OCI-LY7 (cell line): ENCODE results near the gene CUZD1. TPM values are rescaled to one million over a fixed set of nuclear protein-coding genes. Genes with fewer than 3 reads are reported as not detected.
"Not testable (repeated sequence)": the region's sequence is repeated elsewhere in the genome, so short reads cannot be mapped to it uniquely, and the experiment has no call there.

ENCODE experiments used
- BruUV-seq: library from RNA; stranded (reverse); fragments of 400-500 nt; replicated peaks from 2 replicates; lab custom pipeline; 2021; lab: Mats Ljungman, UMichigan
- CTCF ChIA-PET: fragments of 300-600 bp; sonication (Branson Sonifier 250); formaldehyde crosslinking; loops from one replicate; lab custom pipeline; 2022; ENCODE audit warnings: antibody characterized with exemption; ENCODE audit not compliant: unreplicated experiment; lab: Charles Lee
- POLR2A ChIA-PET: fragments of 300-600 bp; sonication (Branson Sonifier 250); formaldehyde crosslinking; loops from one replicate; lab custom pipeline; 2022; ENCODE audit warnings: antibody characterized with exemption; lab: Charles Lee
- DNase-seq: peaks from one replicate; pipeline ENCODE4 v3.0.0-alpha.2; 2015; ENCODE audit warnings: low spot score
- H2AFZ ChIP-seq: fragments of 200-600 bp; sonication (generic), shearing (Covaris generic); 2 replicates; pipeline ENCODE4 v1.6.1; 2014; ENCODE audit warnings: mild to moderate bottlenecking, antibody characterized with exemption, low read length, moderate library complexity
- H3K27ac ChIP-seq: fragments of 200-600 bp; sonication (generic); 2 replicates; pipeline ENCODE4 v1.5.1; 2014; ENCODE audit warnings: mixed run types, low read depth, mild to moderate bottlenecking, moderate library complexity, low read length, inconsistent platforms; ENCODE audit not compliant: poor library complexity, severe bottlenecking
- H3K36me3 ChIP-seq: fragments of 200-600 bp; sonication (generic); 2 replicates; pipeline ENCODE4 v1.6.1; 2014; ENCODE audit warnings: mild to moderate bottlenecking, antibody characterized with exemption, low read length, moderate library complexity, mixed read lengths; ENCODE audit not compliant: insufficient read depth
- H3K4me1 ChIP-seq: fragments of 200-600 bp; sonication (generic); 2 replicates; pipeline ENCODE4 v1.5.1; 2014; ENCODE audit warnings: mild to moderate bottlenecking, low read length; ENCODE audit not compliant: insufficient read depth, poor library complexity, severe bottlenecking
- H3K4me2 ChIP-seq: fragments of 200-600 bp; sonication (generic); 2 replicates; pipeline ENCODE4 v1.6.1; 2014; ENCODE audit warnings: mild to moderate bottlenecking, low read length
- H3K4me3 ChIP-seq: fragments of 200-600 bp; sonication (generic); 2 replicates; pipeline ENCODE4 v1.5.1; 2014; ENCODE audit warnings: mild to moderate bottlenecking, low read depth, low read length; ENCODE audit not compliant: poor library complexity, severe bottlenecking
- H3K79me2 ChIP-seq: fragments of 200-600 bp; sonication (generic); 2 replicates; pipeline ENCODE4 v1.6.1; 2016; ENCODE audit warnings: low read depth, mild to moderate bottlenecking, low read length, moderate library complexity, mixed read lengths; ENCODE audit not compliant: insufficient read depth
- H3K9me2 ChIP-seq: fragments of 200-600 bp; sonication (generic); 2 replicates; pipeline ENCODE4 v1.6.1; 2016; ENCODE audit warnings: mild to moderate bottlenecking, low read length, mixed read lengths; ENCODE audit not compliant: insufficient read depth
- H3K9me3 ChIP-seq: fragments of 200-600 bp; sonication (generic); 2 replicates; pipeline ENCODE4 v1.6.1; 2014; ENCODE audit warnings: mild to moderate bottlenecking, mixed run types, low read length, mixed read lengths
- H4K20me1 ChIP-seq: fragments of 200-600 bp; sonication (generic); 2 replicates; pipeline ENCODE4 v1.6.1; 2014; ENCODE audit warnings: mild to moderate bottlenecking, antibody characterized with exemption, low read length, moderate library complexity, mixed read lengths; ENCODE audit not compliant: insufficient read depth
- CTCF ChIP-seq: fragments of 200-600 bp; sonication (generic); conservative IDR thresholded peaks from 2 replicates; pipeline ENCODE4 v1.5.1; 2014; ENCODE audit warnings: mild to moderate bottlenecking, antibody characterized with exemption, low read length, moderate library complexity, mixed read lengths
- EZH2phosphoT487 ChIP-seq: fragments of 200-600 bp; sonication (generic); IDR thresholded peaks from 2 replicates; pipeline ENCODE4 v1.6.1; 2018; ENCODE audit warnings: low read depth, borderline replicate concordance, mild to moderate bottlenecking, mixed run types, antibody characterized with exemption, low read length, moderate library complexity, mixed read lengths
- intact Hi-C: fragments of 100-400 bp; cut with micrococcal nuclease; formaldehyde crosslinking; loops from one replicate; pipeline ENCODE4 v1.10.0; 2022; ENCODE audit not compliant: unreplicated experiment
- total RNA-seq, 2 experiments: library from RNA; depleted of rRNA in 1 of 2; stranded (reverse); fragments of >200 nt in 1 of 2; shearing (Covaris generic) in 1 of 2; gene quantifications; 2 replicates each; pipeline ENCODE4 v1.2.3, GENCODE V29; 2014 to 2022

CUZD1 gene
- total RNA-seq, 2 experiments from 2014 or later: 1.0 to 1.1 TPM

GRCh38 chr10:122859527-122859926, 13.9 kb upstream of the CUZD1 start:
- Histone ChIP-seq H3K9me2 (no peaks in the 10 kb centered on the region), H3K36me3 (peaks cover under 1% of the 10 kb centered on the region; the same call in 1 of the 2 replicates), H3K9me3 (no peaks in the 10 kb centered on the region), H2AFZ (no peak overlapping the region), H4K20me1 (0 out of 2 replicates have a peak, but pooled peaks cover 4% of the 10 kb centered on the region), H3K79me2 (no peaks in the 10 kb centered on the region), H3K4me1 (no peaks in the 10 kb centered on the region), H3K4me2 (no peak overlapping the region), H3K4me3 (no peak overlapping the region), H3K27ac (no peak overlapping the region)
- ChIA-PET POLR2A (interaction anchor here (1.2 kb wide), 1 partner anchor 11 kb away, joined by 4 read pairs; no protein-coding TSS in a partner anchor), CTCF (no interaction called here)
- TF ChIP-seq CTCF (no peak), EZH2phosphoT487 (no peak)
- BruUV-seq: no TSS peak
- DNase-seq: no peak
- intact Hi-C loops: no loop called here

GRCh38 chr10:122858042-122858441, 12.4 kb upstream of the CUZD1 start:
- DNase-seq, H4K20me1 ChIP-seq, H3K4me1 ChIP-seq, H3K36me3 ChIP-seq, POLR2A ChIA-PET, CTCF ChIA-PET, intact Hi-C loops, H3K4me2 ChIP-seq, H3K9me2 ChIP-seq, H3K27ac ChIP-seq, H2AFZ ChIP-seq, H3K9me3 ChIP-seq, BruUV-seq, H3K4me3 ChIP-seq, H3K79me2 ChIP-seq: not testable (repeated sequence)

DNA sequence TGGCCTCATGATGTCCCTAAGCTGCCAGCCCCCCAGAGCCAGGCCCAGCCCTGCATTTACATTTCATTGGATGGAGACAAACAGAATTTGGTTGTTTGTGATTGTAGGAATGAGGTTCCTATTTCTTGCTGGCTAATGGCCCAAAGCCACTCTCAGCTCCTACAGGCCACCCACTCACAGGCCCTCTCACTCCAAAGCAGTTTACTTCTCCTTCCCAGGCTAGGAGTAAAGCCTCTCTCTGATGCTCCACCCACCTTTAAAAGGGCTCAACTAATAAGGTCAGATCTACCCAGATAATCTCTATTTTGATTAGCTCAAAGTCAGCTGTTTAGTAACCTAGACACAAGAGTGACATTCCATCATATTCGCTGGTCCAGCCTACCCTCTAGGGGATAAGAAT, 11.2 kb upstream of the CUZD1 start:
- peaks cover 4% of the 10 kb centered on the region; the same call in 1 of the 2 replicates for H3K36me3 ChIP-seq
- POLR2A ChIA-PET: no interaction called here
- no TSS peak for BruUV-seq
- H3K4me1 ChIP-seq: no peaks in the 10 kb centered on the region
- no peak for DNase-seq
- no peaks in the 10 kb centered on the region for H3K9me3 ChIP-seq
- TF ChIP-seq EZH2phosphoT487 (no peak), CTCF (no peak)
- H3K4me3 ChIP-seq: no peak overlapping the region
- CTCF ChIA-PET: no interaction called here
- no peaks in the 10 kb centered on the region for H3K9me2 ChIP-seq
- no peak overlapping the region for H2AFZ ChIP-seq
- no peak overlapping the region for H3K4me2 ChIP-seq
- intact Hi-C loops: no loop called here
- no peaks in the 10 kb centered on the region for H4K20me1 ChIP-seq
- no peaks in the 10 kb centered on the region for H3K79me2 ChIP-seq
- no peak overlapping the region for H3K27ac ChIP-seq
